ENCODE results near the gene PCED1A.

DNA sequence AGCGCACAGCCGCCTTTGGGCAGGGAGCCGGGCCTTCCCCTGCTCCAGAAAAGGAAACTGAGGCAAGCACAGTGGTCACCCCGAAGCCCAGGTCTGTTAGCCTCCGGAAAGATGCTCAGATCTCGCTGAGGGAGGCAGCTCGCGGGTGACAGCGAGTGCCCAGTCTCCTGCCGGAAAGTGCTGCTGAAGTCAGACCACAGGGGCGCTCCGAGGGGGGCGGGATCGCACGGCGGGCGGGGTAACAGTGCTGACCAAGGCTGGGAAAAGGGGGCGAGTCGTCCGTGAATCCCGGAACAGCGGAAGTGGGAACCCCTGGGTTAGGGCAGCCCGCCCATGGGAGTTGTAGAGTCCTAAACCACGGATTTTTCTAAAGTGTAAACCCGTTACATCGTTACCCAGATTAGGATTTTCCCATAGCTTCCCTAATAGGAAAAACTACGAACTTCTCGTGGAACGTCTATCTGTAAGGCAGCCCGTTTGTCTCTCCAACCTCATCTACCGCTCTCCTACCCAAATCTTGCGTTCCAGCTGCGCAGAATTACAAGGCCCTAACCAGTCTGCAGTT is 594 bp upstream of the PCED1A start:
- TF ChIP-seq, protein P1, sequence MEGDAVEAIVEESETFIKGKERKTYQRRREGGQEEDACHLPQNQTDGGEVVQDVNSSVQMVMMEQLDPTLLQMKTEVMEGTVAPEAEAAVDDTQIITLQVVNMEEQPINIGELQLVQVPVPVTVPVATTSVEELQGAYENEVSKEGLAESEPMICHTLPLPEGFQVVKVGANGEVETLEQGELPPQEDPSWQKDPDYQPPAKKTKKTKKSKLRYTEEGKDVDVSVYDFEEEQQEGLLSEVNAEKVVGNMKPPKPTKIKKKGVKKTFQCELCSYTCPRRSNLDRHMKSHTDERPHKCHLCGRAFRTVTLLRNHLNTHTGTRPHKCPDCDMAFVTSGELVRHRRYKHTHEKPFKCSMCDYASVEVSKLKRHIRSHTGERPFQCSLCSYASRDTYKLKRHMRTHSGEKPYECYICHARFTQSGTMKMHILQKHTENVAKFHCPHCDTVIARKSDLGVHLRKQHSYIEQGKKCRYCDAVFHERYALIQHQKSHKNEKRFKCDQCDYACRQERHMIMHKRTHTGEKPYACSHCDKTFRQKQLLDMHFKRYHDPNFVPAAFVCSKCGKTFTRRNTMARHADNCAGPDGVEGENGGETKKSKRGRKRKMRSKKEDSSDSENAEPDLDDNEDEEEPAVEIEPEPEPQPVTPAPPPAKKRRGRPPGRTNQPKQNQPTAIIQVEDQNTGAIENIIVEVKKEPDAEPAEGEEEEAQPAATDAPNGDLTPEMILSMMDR (IDR thresholded peaks at IDR 0.05; ENCODE audit: low read length): no peak
- no peak for TF ChIP-seq EZH2 (IDR thresholded peaks at IDR 0.05; ENCODE audit: borderline replicate concordance, low read length)

Measured in OCI-LY1 (cell line).